GM18909 (cell line): Measurements from ENCODE around the gene ENDOU.

Source experiments
- ATAC-seq: cut with Tn5 transposase; IDR thresholded peaks from one replicate; pipeline ENCODE4 v1.9.1; 2021; ENCODE audit warnings: mild to moderate bottlenecking; ENCODE audit not compliant: unreplicated experiment, poor library complexity

ENDOU gene

DNA sequence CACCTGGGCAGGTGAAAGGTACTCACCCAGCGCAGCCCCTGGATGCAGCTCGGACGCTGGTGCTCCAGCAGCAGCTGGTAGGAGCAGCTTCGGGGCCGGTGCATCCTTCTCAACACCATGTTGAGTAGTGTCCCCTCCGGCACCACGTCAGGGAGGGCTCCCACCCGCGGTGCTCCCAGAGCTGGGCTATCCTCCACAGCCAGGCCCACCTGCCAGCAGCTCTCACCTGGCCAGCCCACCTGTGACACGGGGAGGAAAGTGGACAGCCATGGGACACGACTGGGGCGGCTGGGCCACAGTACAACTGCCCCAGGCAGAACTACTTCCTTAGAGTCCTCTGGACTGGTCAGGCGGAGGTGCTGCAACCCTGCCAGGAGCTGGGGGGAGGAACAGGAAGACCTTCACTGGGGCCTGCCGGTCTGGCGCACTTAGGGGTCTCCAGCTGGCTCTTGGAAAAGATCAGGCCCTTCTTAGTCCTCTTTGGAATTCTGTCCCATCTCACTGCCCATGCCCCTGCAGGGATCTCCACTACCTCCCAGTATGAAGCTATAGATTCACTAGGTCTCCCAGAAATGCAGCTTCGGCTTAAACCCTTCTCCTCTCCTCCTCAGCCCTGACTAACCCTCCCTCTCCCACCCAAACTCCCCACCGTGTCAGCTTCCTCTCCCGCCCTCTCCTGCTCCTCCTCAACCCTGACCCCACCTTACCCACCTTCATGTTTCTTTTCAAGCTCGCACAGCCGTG lies 32.7 kb upstream of the ENDOU start:
- ATAC-seq = no peak

- ATAC-seq = no peak
Observed at GRCh38 chr12:47757364-47757839, 32.1 kb upstream of the ENDOU start.

DNA sequence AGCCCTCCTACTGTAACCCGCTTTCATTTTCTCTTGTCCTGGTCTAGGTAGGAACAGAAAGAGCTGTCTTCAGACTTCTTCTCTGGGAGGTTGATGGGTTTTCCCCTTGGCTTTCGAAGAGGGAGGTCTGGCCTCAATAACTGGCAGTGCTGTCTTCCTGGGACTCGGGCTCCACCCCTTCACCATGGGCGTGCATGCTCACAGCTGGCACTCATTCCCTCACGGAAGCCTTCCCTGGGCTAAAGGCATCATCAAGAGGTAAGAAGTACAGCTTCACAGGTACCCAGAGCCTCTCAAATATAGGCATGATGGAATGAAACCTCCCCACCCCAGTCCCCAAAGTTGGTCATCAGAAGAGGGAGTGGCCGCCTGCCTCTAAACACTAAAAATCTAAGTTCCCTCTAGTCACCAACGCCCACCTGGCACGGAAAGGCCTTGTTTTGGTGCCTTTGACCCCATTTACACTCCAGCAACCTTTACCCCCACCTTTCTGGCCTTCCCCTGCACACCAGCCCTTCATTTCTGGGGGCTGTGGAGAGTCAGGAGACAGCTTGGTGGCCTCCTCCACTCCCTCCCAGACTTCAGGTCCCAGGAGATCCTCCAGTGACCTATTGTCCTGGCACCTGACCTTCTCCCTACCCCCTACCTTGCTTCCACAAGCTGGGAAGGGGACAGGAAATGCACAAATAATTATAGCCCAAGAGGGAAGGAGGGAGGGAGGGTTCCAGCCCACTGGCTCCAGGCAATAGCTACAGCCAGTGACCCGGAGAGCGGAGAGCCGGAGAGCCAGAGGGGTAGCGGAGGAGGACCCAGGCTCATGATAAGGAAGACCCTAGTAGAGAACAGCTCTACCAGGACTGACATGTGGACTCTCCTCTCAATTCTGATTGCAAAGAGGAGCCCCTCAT lies 30.6 kb upstream of the ENDOU start:
- peak; percentile 69 for ATAC-seq

DNA sequence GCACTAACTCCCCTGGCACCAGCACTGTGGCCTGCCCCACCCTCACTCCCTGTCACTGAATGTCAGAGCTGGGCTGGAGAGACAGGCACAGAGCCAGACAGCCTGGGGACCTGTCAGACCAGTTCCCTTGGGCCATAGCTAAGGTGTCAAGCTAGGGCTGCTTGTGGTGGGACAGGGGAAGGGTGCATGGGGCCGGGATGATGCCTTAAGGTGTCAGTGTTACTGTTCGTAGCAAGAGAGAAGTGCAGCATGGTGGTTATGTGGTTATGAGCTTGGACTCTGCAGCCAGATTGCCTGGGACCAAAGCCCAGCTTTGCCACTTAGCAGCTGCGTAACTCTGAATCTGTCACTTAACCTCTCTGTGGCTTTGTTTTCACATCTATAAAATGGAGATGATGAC lies 29.6 kb upstream of the ENDOU start:
- ATAC-seq = peak; percentile 34

DNA sequence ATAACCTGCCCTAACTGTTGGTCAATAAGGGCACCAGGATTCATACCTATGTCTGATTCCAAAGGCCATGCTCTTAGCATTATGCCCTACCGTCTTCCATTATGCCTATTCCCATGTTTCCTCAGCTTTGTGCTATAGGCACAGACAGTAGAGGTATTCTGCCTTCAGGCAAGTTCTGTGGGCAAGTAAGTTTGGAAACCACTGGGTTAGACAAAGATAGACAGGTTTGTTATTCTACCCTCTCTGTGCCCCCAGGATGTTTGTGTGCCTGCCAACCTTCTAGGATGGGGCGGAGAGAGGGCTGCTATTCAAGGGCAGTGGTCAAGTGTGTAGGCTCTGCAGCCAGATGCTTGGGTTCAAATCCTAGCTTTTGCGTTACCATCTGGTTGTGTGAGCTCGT lies 28.8 kb upstream of the ENDOU start:
- ATAC-seq = no peak

DNA sequence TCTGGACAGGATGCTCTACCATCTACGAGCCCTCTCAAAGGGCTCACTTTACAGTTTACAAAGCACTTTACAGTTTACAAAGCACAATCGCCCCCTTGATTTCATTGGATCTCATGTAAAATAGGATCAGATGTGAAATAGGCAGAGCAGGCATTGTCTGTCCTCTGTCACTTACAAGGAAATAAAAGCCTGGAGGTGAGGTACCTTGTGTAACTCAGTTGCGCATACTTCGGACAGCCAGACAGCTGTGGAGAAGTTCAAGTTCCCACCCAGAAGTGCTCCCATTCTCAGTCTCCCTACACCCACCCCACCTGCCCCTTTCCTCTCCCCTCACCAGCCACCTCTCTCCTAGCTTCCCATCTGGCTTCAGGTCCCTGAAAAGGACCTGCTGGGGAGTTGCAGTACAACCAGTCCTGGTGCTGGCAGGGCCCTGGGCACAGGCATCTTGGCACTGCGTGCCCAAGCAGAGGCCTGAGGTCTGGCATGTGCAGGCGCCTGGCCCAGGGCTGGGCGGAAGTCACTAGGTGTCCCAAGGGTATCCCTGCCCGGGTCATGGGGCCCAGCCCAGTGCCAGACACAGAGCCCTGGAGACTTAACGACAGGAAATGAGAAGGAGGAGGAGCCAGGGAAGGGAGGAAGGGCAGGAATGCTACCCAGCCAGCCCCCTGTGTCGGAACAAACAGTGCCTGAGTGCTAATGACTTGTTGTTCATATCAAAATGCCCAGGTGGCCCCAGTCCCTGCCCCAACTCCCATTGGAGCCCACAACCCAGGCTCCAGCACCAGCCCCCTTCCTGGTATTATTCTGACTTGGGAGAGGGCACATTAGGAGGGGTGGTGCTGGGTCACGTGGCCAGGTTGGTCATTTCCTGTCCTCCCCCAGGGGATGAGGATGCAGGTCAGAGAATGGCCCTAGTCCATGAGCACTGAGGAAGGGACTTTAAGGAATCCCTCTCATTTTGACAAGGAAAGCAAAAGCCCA lies 28.0 kb upstream of the ENDOU start:
- no peak for ATAC-seq

DNA sequence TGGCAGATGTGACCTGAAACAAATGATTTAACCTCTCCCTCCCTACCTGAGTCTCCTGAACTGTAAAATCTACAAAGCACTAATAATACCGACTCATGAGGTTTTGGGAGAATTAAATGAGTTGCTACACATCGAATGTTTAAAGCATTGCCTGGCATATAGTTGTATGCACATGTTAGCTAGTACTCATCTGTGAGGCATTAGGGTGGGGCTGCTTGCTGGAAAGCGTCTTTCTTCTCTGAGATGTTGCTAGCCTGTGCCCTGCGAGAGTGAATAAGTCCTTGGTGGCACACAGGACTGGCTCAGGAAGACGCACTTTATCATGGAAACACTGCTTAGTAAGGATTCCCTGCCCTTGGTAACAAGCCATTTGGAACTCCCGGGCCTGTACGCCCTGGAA lies 27.3 kb upstream of the ENDOU start:
- ATAC-seq = no peak

GRCh38 chr12:47752121-47752520 lies 26.8 kb upstream of the ENDOU start:
- ATAC-seq = no peak

DNA sequence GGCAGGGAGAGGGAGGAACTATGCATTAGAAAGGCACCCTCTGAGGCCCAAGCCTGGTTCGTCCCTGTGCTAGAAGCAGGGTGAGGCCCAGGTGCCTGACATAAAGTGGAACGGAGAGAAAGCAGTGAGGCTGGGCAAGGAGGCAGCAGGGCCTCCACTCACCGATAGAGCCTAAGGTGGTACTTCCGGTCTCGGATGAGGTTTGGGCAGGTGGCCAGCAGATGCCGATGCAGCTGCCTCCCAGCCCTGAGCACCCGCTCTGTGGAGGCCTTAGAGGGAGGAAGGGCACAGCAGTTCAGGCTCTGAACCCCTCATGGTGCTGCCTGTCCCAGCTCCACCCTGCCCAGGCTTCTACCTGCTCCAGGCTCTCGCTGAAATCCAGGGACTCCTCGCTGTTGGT lies 26.3 kb upstream of the ENDOU start:
- no peak for ATAC-seq

DNA sequence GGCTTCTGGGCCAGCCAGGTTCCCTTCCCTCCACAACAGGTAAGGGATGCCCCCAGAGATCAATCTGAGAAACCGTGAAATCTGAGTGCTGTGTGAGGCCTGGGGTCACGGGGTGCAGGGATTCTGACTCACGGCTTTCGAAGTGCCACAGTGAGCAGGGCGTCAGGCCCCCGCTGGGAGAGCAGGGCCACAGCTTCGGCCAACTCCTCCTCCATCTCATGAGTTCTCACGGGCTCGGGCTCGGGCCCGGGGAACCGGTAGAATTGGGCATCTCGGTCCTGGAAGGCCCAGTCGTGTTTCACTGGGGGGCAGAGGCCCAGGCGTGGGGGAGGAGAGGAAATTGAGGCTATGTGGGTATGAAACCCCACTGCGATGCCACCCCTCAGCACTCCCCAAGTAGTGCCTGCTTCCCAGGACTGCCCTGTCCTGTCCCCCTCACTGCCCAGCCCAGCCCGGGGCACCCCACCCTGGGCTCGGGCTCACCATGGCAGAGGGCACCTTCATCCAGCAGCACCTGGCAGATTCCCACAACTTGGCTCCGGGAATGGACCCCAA lies 25.7 kb upstream of the ENDOU start:
- no peak for ATAC-seq

GRCh38 chr12:47750229-47750798 lies 25.0 kb upstream of the ENDOU start:
- ATAC-seq = no peak

DNA sequence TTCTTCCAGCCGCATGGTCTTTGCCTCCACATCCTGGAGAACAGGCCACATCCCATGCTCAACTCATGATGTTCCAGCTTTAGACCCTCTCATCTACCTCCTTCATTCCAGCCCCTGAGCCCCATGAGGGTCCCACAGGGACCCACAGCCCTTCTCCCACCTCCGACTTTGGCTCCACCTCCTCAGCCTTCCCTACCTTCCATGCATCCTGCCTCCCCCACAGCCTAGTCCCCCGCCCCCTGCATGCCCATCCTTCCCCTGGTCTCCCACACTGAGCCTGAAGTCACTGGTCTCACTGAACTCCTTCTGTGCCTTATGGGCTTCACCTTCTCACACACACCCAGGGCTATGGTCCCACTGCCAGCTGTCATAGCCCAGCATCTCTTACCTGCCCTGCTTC lies 23.6 kb upstream of the ENDOU start:
- ATAC-seq = no peak

DNA sequence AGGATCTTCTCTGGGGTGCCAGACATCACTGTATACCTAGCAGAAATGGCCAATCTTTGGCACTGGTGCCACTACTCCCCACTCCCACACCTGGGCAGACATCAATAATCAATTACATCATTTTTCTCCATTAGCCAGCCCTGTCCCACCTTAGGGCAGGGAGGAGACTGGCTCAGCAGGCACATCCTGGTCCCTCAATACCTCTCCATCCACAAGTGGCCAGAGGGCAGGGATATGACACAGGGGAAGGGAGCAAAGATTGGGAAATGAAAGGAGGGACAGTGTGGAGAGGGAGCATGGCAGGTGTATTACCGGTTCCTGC lies 23.2 kb upstream of the ENDOU start:
- no peak for ATAC-seq

GRCh38 chr12:47747596-47748506 lies 22.6 kb upstream of the ENDOU start:
- ATAC-seq = no peak

GRCh38 chr12:47747126-47747525 lies 21.8 kb upstream of the ENDOU start:
- ATAC-seq = peak; percentile 52

- ATAC-seq = no peak
Observed at GRCh38 chr12:47746523-47746922, 21.2 kb upstream of the ENDOU start.

DNA sequence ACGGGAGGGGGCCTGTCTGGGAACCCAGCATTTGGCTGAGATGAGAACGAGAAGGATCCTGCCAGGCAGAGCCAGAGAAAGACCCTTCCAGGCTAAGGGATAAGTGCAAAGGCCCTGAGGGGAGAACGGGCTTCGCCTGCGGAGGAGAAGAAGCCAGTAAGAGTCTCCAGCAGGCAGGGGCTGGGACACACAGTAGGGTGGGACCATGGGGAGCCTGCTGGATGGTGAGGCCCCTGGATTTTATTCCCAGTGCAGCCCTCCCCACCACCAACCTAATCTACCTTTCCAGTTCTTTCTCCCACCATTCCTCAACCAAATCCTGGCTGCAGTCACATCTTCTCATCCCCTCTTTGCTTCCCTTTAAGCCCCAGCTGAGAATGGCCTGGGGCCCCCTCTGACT lies 20.8 kb upstream of the ENDOU start:
- ATAC-seq = no peak

DNA sequence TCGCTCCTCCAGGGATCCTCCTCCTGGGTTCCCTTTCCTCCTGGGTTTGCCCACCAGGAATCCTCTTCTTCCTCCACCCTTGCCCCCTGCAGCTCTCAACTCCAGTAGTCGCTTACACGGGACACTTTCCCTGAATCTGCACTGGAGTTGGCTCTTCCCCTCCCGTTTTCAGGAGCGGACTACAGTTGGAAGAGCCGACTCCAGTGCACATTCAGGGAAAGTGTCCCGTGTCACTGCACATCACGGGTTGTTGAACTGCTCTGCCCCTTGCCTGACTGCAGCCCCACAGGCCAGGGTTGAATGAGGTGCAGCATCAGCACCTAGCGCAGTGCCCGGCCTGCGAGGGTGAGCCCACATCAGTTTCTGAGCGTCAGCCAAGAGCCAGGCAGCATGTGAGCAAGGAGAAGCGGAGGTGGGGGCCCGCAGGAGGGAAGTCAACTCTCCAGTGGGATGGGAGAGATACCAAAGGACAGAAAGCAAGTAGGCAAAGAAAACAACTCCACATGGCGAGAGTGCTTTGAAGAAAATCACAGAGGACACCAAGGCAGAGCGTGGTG lies 20.3 kb upstream of the ENDOU start:
- no peak for ATAC-seq
